ENCODE results near the gene SCGB2B2.
"Not testable (repeated sequence)": the region's sequence is repeated elsewhere in the genome, so short reads cannot be mapped to it uniquely, and the experiment has no call there.

SCGB2B2 gene

DNA sequence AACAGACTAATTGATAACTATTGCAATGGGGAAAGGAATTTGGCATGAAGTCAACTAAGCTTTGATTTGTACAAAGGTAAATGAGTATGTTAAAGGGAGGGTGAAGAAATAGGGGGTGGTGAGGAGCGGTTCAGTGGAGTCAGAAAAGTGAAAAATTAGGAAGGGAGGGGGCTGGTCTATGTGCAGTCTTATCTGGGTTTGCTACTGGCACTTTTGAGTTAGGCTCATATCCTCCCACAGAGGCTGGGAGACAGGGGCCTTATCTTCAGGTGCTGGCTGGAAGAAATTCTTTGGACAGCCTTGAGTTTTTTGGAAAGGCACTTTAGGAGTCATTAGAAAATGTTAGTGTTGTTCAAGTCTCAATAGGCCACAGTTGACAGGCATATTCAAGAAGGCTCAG lies 11.6 kb upstream of the SCGB2B2 start:
- no peaks in the 10 kb centered on the region for H3K27me3 ChIP-seq
- DNase-seq, result no peak
- H3K4me1 ChIP-seq, result no peaks in the 10 kb centered on the region
- TF ChIP-seq, protein P1, sequence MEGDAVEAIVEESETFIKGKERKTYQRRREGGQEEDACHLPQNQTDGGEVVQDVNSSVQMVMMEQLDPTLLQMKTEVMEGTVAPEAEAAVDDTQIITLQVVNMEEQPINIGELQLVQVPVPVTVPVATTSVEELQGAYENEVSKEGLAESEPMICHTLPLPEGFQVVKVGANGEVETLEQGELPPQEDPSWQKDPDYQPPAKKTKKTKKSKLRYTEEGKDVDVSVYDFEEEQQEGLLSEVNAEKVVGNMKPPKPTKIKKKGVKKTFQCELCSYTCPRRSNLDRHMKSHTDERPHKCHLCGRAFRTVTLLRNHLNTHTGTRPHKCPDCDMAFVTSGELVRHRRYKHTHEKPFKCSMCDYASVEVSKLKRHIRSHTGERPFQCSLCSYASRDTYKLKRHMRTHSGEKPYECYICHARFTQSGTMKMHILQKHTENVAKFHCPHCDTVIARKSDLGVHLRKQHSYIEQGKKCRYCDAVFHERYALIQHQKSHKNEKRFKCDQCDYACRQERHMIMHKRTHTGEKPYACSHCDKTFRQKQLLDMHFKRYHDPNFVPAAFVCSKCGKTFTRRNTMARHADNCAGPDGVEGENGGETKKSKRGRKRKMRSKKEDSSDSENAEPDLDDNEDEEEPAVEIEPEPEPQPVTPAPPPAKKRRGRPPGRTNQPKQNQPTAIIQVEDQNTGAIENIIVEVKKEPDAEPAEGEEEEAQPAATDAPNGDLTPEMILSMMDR (IDR thresholded peaks at IDR 0.05), result no peak
- intact Hi-C loops (cut with DNase I; ENCODE audit: low total_unique reads), result no loop called here
- no peak overlapping the region for H3K4me3 ChIP-seq
- H3K9me3 ChIP-seq, result peaks cover 11 to 63% (median 48%) of the 10 kb centered on the region in 3 donors
- H3K36me3 ChIP-seq, result peaks cover 17 to 18% (median 18%) of the 10 kb centered on the region in 3 donors
- no peak overlapping the region for H3K27ac ChIP-seq

DNA sequence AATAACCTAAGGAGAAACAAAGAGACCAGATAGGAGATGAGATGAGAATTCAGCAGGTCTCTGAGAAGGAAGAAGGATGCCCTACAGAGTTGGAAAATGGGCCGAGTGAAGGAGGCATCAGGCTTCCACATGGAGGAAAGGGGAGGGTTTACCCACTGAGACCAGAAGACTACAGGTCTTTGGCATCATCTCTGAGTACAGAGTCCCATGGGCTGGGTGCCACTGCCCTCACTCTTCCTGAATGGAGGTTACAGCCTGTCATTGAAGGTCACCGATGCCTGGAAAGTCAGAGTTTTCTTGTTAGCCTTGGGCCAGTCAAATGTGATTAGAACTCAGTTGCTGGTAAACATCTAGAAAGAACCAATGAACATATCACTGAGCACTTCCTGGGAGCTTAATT lies 10.4 kb upstream of the SCGB2B2 start:
- Histone ChIP-seq H3K27me3 (no peaks in the 10 kb centered on the region), H3K36me3 (peaks cover 29 to 31% (median 30%) of the 10 kb centered on the region in 3 donors), H3K4me1 (no peaks in the 10 kb centered on the region), H3K4me3 (no peak overlapping the region), H3K27ac (no peak overlapping the region), H3K9me3 (peaks cover 11 to 75% (median 58%) of the 10 kb centered on the region in 3 donors)
- TF ChIP-seq, protein P1 (IDR thresholded peaks at IDR 0.05), result no peak
- no peak for DNase-seq
- intact Hi-C loops (cut with DNase I; ENCODE audit: low total_unique reads), result no loop called here

DNA sequence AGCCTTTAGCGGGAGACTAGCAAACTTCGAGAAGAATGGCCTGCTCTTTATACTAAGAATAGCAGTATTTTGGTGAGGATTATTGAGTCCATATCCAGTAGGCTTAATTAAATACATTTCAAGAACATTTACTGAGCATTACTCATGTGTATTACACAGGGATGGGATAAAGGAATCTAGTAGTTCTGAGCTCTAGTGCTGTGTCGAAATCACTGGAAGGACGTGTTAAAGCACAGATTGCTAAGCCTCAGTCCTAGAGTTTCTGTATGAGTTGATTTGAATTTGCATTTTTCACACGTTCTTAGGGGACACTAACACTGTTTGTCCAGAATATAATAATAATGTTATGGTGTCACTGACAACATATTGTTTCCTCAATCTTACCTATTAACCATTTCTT lies 9.5 kb upstream of the SCGB2B2 start:
- H3K4me3 ChIP-seq, result no peak overlapping the region
- H3K36me3 ChIP-seq, result peaks cover 38 to 40% (median 39%) of the 10 kb centered on the region in 3 donors
- no peak overlapping the region for H3K27ac ChIP-seq
- no peaks in the 10 kb centered on the region for H3K27me3 ChIP-seq
- no peak for DNase-seq
- intact Hi-C loops (cut with DNase I; ENCODE audit: low total_unique reads), result no loop called here
- H3K4me1 ChIP-seq, result no peaks in the 10 kb centered on the region
- TF ChIP-seq, protein P1 (IDR thresholded peaks at IDR 0.05), result no peak
- H3K9me3 ChIP-seq, result peaks cover 11 to 84% (median 65%) of the 10 kb centered on the region in 3 donors

DNA sequence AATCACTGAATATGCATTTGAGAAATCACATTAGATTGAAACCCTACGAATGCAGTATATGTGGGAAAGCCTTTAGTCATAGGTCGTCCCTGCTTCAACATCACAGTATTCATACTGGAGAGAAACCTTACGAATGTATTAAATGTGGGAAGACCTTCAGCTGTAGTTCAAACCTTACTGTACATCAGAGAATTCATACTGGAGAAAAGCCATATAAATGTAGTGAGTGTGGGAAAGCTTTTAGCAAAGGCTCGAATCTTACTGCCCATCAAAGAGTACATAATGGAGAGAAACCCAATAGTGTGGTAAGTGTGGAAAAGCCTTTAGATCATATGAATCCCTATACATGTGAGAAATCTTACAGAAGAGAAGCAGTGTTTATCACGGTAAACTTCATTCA lies 8.3 kb upstream of the SCGB2B2 start:
- H3K27me3 ChIP-seq; H3K4me3 ChIP-seq; H3K4me1 ChIP-seq; H3K27ac ChIP-seq; intact Hi-C loops (cut with DNase I; ENCODE audit: low total_unique reads); DNase-seq: not testable (repeated sequence)
- Histone ChIP-seq H3K36me3 (peaks cover 50 to 51% (median 51%) of the 10 kb centered on the region in 3 donors), H3K9me3 (peaks cover 11 to 90% (median 71%) of the 10 kb centered on the region in 3 donors)

DNA sequence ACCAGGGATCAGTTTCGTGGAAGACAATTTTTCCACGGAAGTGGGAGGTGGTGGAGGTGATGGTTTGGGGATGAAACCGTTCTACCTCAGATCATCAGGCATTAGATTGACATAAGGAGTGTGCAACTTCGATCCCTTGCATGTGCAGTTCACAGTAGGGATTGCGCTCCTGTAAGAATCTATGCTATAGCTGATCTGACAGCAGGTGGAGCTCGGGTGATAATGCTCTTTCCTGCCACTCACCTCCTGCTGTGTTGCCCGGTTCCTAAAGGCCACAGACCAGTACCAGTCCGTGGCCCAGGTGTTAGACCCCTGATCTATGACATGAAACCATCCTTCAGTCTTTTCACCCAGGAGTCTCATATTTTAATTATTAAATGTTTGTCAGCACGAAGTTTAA lies 4.5 kb upstream of the SCGB2B2 start:
- peaks cover 0 to 12% (median 10%) of the 10 kb centered on the region in 4 donors for H3K4me1 ChIP-seq
- intact Hi-C loops (cut with DNase I; ENCODE audit: low total_unique reads), result no loop called here
- no peak overlapping the region for H3K4me3 ChIP-seq
- H3K9me3 ChIP-seq, result peaks cover 11 to 70% (median 51%) of the 10 kb centered on the region in 3 donors
- H3K36me3 ChIP-seq, result peaks cover 65 to 72% (median 67%) of the 10 kb centered on the region in 3 donors
- TF ChIP-seq, protein P1 (IDR thresholded peaks at IDR 0.05), result no peak
- no peak overlapping the region for H3K27ac ChIP-seq
- DNase-seq, result no peak
- H3K27me3 ChIP-seq, result no peaks in the 10 kb centered on the region

DNA sequence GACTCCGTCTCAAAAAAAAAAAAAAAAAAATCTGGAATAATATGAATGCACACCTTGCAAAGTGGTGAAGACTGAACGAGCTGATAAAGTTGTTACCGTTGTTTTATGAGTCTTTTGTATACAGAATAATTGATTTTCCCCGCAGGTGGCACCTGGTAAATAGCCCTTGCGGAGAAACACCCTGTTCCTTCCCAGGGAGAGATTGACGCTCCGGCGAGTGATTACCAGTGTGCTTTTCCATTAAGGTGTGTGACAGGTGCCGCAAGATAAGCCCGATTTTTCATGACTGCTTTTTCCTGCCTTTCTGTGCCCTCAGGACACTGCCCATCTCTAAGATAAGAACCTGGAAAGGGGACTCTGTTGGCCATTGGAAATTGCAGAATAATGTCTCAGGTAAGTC lies 1.5 kb upstream of the SCGB2B2 start:
- no peak for DNase-seq
- TF ChIP-seq, protein P1 (IDR thresholded peaks at IDR 0.05), result no peak
- H3K36me3 ChIP-seq, result peaks cover 47 to 52% (median 47%) of the 10 kb centered on the region in 3 donors
- peak overlapping the region in 1 of 2 donors; percentile 99 for H3K27ac ChIP-seq
- H3K27me3 ChIP-seq, result no peaks in the 10 kb centered on the region
- peak overlapping the region; percentile 59 to 87 for H3K4me3 ChIP-seq
- H3K9me3 ChIP-seq, result peaks cover 0 to 40% (median 27%) of the 10 kb centered on the region in 3 donors
- intact Hi-C loops (cut with DNase I; ENCODE audit: low total_unique reads), result no loop called here
- H3K4me1 ChIP-seq, result peaks cover 0 to 15% (median 12%) of the 10 kb centered on the region in 4 donors
